AG20443 (cell line): ENCODE data around the gene IL16.

Experiments used
- DNase-seq: peaks from one replicate; pipeline ENCODE4 v3.0.0; 2012; ENCODE audit warnings: low spot score, mixed read lengths

The IL16 gene

GRCh38 chr15:81275711-81276392 is 79.2 kb downstream of the IL16 start:
- DNase-seq = peak; percentile 31

GRCh38 chr15:81276967-81277366 is 80.3 kb downstream of the IL16 start:
- no peak for DNase-seq

GRCh38 chr15:81277851-81278250 is 81.2 kb downstream of the IL16 start:
- no peak for DNase-seq

- no peak for DNase-seq
Measured at GRCh38 chr15:81278306-81279029, 81.8 kb downstream of the IL16 start.

- no peak for DNase-seq
Measured at GRCh38 chr15:81279621-81280485, 83.2 kb downstream of the IL16 start.

- DNase-seq = no peak
Measured at GRCh38 chr15:81280696-81281455, 84.2 kb downstream of the IL16 start.

- DNase-seq = no peak
Measured at GRCh38 chr15:81281456-81281735, 84.7 kb downstream of the IL16 start.

GRCh38 chr15:81281766-81282605 is 85.3 kb downstream of the IL16 start:
- no peak for DNase-seq

- DNase-seq = no peak
Measured at GRCh38 chr15:81282606-81282895, 85.9 kb downstream of the IL16 start.

- DNase-seq = no peak
Measured at GRCh38 chr15:81282911-81283310, 86.2 kb downstream of the IL16 start.

GRCh38 chr15:81284256-81285031 is 87.8 kb downstream of the IL16 start:
- DNase-seq = no peak

- no peak for DNase-seq
Measured at GRCh38 chr15:81285461-81285860, 88.8 kb downstream of the IL16 start.

GRCh38 chr15:81286621-81287121 is 90.0 kb downstream of the IL16 start:
- DNase-seq = no peak

GRCh38 chr15:81288040-81288439 is 91.4 kb downstream of the IL16 start:
- no peak for DNase-seq

- DNase-seq = no peak
Measured at GRCh38 chr15:81288616-81289015, 91.9 kb downstream of the IL16 start.

GRCh38 chr15:81289910-81290309 is 93.2 kb downstream of the IL16 start:
- no peak for DNase-seq

- no peak for DNase-seq
Measured at GRCh38 chr15:81291916-81292522, 95.3 kb downstream of the IL16 start.

GRCh38 chr15:81292523-81293001 is 95.9 kb downstream of the IL16 start:
- no peak for DNase-seq

GRCh38 chr15:81293728-81294515 is 97.2 kb downstream of the IL16 start:
- no peak for DNase-seq
